Colonic mucosa (tissue), 4 donors: Measurements from ENCODE around the gene TRIM27. TPM values are rescaled to one million over a fixed set of nuclear protein-coding genes. Genes with fewer than 3 reads are reported as not detected.
A peak's percentile ranks its signal among the peaks of the same experiment; 100 is the strongest.

Experiments used
- DNase-seq: peaks from one replicate; pipeline ENCODE4 v3.0.0-alpha.2; 2020
- H3K27ac ChIP-seq: fragments of 200-600 bp; one replicate; pipeline ENCODE4 v1.8.0; 2021
- H3K27me3 ChIP-seq: fragments of 200-600 bp; one replicate; pipeline ENCODE4 v1.8.0; 2021
- H3K36me3 ChIP-seq: fragments of 200-600 bp; one replicate; pipeline ENCODE4 v1.8.0; 2021
- H3K4me1 ChIP-seq: fragments of 200-600 bp; one replicate; pipeline ENCODE4 v1.8.0; 2021; ENCODE audit warnings: mild to moderate bottlenecking
- H3K4me3 ChIP-seq: fragments of 200-600 bp; one replicate; pipeline ENCODE4 v1.8.0; 2021
- H3K9ac ChIP-seq, 2 donors: one replicate each; pipeline ENCODE4 v1.7.0; 2013; ENCODE audit warnings: control low read depth in 2 of 2, low read depth in 2 of 2, low read length in 2 of 2
- H3K9me3 ChIP-seq: fragments of 200-600 bp; one replicate; pipeline ENCODE4 v1.8.0; 2021
- intact Hi-C: fragments of 100-400 bp; cut with DNase I; formaldehyde crosslinking; loops from one replicate; pipeline ENCODE4 v1.14.1; 2022
- total RNA-seq, 2 donors: library from RNA; stranded (reverse); fragmentation: NEBNext Ultra II Directional in 1 of 2; extraction: Animal tissue kit (Norgen Biotek cat#: 25700) in 1 of 2; gene quantifications; one replicate each; pipeline ENCODE4 v1.2.1, GENCODE V29; 2021
- TF ChIP-seq, protein P1 (sequence below): fragments of 200-600 bp; IDR thresholded peaks from one replicate; pipeline ENCODE4 v1.8.0; 2022; ENCODE audit warnings: antibody characterized with exemption, mild to moderate bottlenecking
- donor health status: healthy.
- donor health status: DM: no; HTN: no; CAD: no.
- donor health status: DM: no; HTN: no; CAD: no.

TRIM27 gene
- total RNA-seq, 2 donors from 2014 or later, result 26.9 to 47.7 TPM

DNA sequence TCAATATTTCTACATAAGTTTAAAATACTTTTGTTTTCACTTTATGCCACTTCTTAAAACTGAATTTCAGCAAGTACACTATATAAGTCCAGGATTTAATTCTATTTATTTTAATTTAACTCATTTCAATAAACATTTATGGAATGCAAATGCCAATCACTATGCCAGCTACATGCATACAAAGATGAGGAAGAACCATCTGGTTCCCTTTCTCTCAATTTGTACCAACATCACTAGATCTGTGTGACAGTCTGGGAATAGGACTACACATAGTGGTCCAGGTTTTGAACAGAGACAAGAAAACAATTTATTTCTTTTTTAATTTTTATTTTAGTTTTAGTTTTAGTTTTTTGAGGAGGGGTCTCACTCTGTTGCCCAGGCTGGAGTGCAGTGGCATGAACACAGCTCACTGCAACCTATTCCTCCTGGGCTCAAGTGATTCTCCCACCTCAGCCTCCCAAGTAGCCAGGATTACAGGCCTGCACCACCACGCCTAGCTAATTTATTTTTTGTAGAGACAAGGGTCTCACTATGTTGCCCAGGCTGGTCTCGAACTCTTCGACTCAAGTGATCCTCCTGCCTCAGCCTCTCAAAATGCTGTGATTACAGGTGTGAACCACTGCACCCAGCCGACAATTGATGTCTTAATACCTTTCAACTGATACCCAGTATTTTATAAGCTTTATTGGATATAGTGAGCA lies 35.8 kb downstream of the TRIM27 start:
- Histone ChIP-seq H3K27ac (no peak overlapping the region), H3K36me3 (no peaks in the 10 kb centered on the region), H3K27me3 (no peaks in the 10 kb centered on the region), H3K4me1 (no peaks in the 10 kb centered on the region), H3K9me3 (no peaks in the 10 kb centered on the region), H3K9ac (no peak overlapping the region), H3K4me3 (no peak overlapping the region)
- no peak for DNase-seq
- TF ChIP-seq, protein P1, sequence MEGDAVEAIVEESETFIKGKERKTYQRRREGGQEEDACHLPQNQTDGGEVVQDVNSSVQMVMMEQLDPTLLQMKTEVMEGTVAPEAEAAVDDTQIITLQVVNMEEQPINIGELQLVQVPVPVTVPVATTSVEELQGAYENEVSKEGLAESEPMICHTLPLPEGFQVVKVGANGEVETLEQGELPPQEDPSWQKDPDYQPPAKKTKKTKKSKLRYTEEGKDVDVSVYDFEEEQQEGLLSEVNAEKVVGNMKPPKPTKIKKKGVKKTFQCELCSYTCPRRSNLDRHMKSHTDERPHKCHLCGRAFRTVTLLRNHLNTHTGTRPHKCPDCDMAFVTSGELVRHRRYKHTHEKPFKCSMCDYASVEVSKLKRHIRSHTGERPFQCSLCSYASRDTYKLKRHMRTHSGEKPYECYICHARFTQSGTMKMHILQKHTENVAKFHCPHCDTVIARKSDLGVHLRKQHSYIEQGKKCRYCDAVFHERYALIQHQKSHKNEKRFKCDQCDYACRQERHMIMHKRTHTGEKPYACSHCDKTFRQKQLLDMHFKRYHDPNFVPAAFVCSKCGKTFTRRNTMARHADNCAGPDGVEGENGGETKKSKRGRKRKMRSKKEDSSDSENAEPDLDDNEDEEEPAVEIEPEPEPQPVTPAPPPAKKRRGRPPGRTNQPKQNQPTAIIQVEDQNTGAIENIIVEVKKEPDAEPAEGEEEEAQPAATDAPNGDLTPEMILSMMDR, result no peak
- intact Hi-C loops, result no loop called here

DNA sequence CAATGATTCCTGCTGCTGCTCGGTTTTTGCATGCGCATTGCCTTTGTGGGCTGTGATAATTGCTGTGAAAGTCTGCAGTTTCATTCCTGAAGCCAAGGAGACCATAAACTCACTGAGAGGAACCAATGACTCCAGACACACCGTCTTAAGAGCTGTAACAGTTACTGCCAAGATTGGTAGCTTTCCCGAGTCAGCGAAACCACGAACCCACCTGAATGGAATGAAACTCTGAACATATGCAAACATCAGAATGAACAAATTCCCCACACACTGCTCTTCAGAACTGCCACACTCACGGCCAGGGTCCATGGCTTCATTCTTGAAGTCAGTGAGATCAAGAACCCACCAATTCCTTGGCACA lies 37.7 kb downstream of the TRIM27 start:
- intact Hi-C loops, result no loop called here
- H3K36me3 ChIP-seq, result no peaks in the 10 kb centered on the region
- no peaks in the 10 kb centered on the region for H3K27me3 ChIP-seq
- H3K27ac ChIP-seq, result no peak overlapping the region
- TF ChIP-seq, protein P1, result no peak
- H3K4me1 ChIP-seq, result no peaks in the 10 kb centered on the region
- H3K9me3 ChIP-seq, result no peaks in the 10 kb centered on the region
- H3K9ac ChIP-seq, result no peak overlapping the region
- H3K4me3 ChIP-seq, result no peak overlapping the region
- no peak for DNase-seq

- H3K4me3 ChIP-seq, result no peak overlapping the region
- DNase-seq, result no peak
- H3K9ac ChIP-seq, result no peak overlapping the region
- H3K27ac ChIP-seq, result no peak overlapping the region
- no peaks in the 10 kb centered on the region for H3K4me1 ChIP-seq
- no peaks in the 10 kb centered on the region for H3K27me3 ChIP-seq
- H3K36me3 ChIP-seq, result no peaks in the 10 kb centered on the region
- intact Hi-C loops, result no loop called here
- TF ChIP-seq, protein P1, result no peak
- no peaks in the 10 kb centered on the region for H3K9me3 ChIP-seq
These were observed 39.2 kb downstream of the TRIM27 start for GRCh38 chr6:28884423-28885131.

- Histone ChIP-seq H3K36me3 (no peaks in the 10 kb centered on the region), H3K4me1 (no peaks in the 10 kb centered on the region), H3K9ac (peak overlapping the region; percentile 13 to 50), H3K27ac (no peak overlapping the region), H3K4me3 (peak overlapping the region; percentile 34), H3K27me3 (no peaks in the 10 kb centered on the region), H3K9me3 (no peaks in the 10 kb centered on the region)
- intact Hi-C loops, result no loop called here
- TF ChIP-seq, protein P1, result no peak
- peak; percentile 87 for DNase-seq
These were observed 42.6 kb downstream of the TRIM27 start for GRCh38 chr6:28880894-28881780.

- H3K4me3 ChIP-seq, result peak overlapping the region; percentile 34
- peak overlapping the region in 1 of 2 donors; percentile 50 for H3K9ac ChIP-seq
- no peak overlapping the region for H3K27ac ChIP-seq
- H3K9me3 ChIP-seq, result no peaks in the 10 kb centered on the region
- TF ChIP-seq, protein P1, result no peak
- H3K4me1 ChIP-seq, result no peaks in the 10 kb centered on the region
- H3K36me3 ChIP-seq, result no peaks in the 10 kb centered on the region
- intact Hi-C loops, result no loop called here
- DNase-seq, result no peak
- no peaks in the 10 kb centered on the region for H3K27me3 ChIP-seq
These were observed 43.3 kb downstream of the TRIM27 start for GRCh38 chr6:28880519-28880893.
